HG03103 (cell line): ENCODE data around the gene NOTUM.

Source experiments
- ATAC-seq: cut with Tn5 transposase; IDR thresholded peaks from one replicate; pipeline ENCODE4 v1.9.1; 2021; ENCODE audit warnings: low read depth; ENCODE audit not compliant: unreplicated experiment

The NOTUM gene

GRCh38 chr17:81978524-81979298, 17.7 kb upstream of the NOTUM start:
- no peak for ATAC-seq

- ATAC-seq, result peak; percentile 74
Observed at GRCh38 chr17:81977211-81977808, 16.3 kb upstream of the NOTUM start, which contains the start of gene ASPSCR1. Gene ASPSCR1, plus strand, starts transcription at chr17:81977629. Its CDS starts 18 bp downstream, at chr17:81977647.

- no peak for ATAC-seq
Observed at GRCh38 chr17:81976332-81977210, 15.6 kb upstream of the NOTUM start.

GRCh38 chr17:81973432-81973831, 12.4 kb upstream of the NOTUM start:
- ATAC-seq, result no peak

GRCh38 chr17:81968850-81969812, 8.1 kb upstream of the NOTUM start:
- ATAC-seq, result no peak

- no peak for ATAC-seq
Observed at GRCh38 chr17:81968396-81968745, 7.4 kb upstream of the NOTUM start.

GRCh38 chr17:81967533-81968395, 6.8 kb upstream of the NOTUM start:
- ATAC-seq, result no peak

- ATAC-seq, result no peak
Observed at GRCh38 chr17:81967244-81967532, 6.2 kb upstream of the NOTUM start.

- no peak for ATAC-seq
Observed at GRCh38 chr17:81966343-81967243, 5.6 kb upstream of the NOTUM start.

- ATAC-seq, result no peak
Observed at GRCh38 chr17:81964081-81964849, 3.3 kb upstream of the NOTUM start.

GRCh38 chr17:81962499-81963441, 1.8 kb upstream of the NOTUM start:
- no peak for ATAC-seq

GRCh38 chr17:81961521-81962498, 823 bp upstream of the NOTUM start:
- ATAC-seq, result no peak

- ATAC-seq, result no peak
Observed at GRCh38 chr17:81960130-81960958, 643 bp downstream of the NOTUM start.

- ATAC-seq, result no peak
Observed at GRCh38 chr17:81959362-81960129, 1.4 kb downstream of the NOTUM start.
